HUES64 (cell line): ENCODE results near the gene PFKP.
"Not testable (repeated sequence)": the region's sequence is repeated elsewhere in the genome, so short reads cannot be mapped to it uniquely, and the experiment has no call there.

Experiments used
- H3K27ac ChIP-seq: 2 replicates; pipeline ENCODE4 v1.7.0; 2013; ENCODE audit warnings: low read depth, low read length, inconsistent platforms
- H3K27me3 ChIP-seq: 2 replicates; pipeline ENCODE4 v1.6.1; 2013; ENCODE audit warnings: mild to moderate bottlenecking, low read length; ENCODE audit not compliant: insufficient read depth
- H3K36me3 ChIP-seq: 2 replicates; pipeline ENCODE4 v1.6.1; 2013; ENCODE audit warnings: mild to moderate bottlenecking, low read length; ENCODE audit not compliant: insufficient read depth
- H3K4me1 ChIP-seq: 2 replicates; pipeline ENCODE4 v1.6.1; 2013; ENCODE audit warnings: mild to moderate bottlenecking, low read length, moderate library complexity; ENCODE audit not compliant: insufficient read depth
- H3K4me3 ChIP-seq: 2 replicates; pipeline ENCODE4 v1.5.1; 2013; ENCODE audit warnings: mild to moderate bottlenecking, low read length, moderate library complexity
- H3K9ac ChIP-seq: 2 replicates; pipeline ENCODE4 v1.6.1; 2013; ENCODE audit warnings: mild to moderate bottlenecking, low read depth, low read length
- H3K9me3 ChIP-seq: 2 replicates; pipeline ENCODE4 v1.6.1; 2013; ENCODE audit warnings: low read depth, low read length; ENCODE audit not compliant: insufficient read depth
- WGBS: fragments of 150-250, 120-280 bp; methylation state at CpG from one replicate; pipeline ENCODE4 v1.1.7; 2013; ENCODE audit warnings: missing lambda C conversion rate; 5-methylcytosine and 5-hydroxymethylcytosine counted together

PFKP gene

DNA sequence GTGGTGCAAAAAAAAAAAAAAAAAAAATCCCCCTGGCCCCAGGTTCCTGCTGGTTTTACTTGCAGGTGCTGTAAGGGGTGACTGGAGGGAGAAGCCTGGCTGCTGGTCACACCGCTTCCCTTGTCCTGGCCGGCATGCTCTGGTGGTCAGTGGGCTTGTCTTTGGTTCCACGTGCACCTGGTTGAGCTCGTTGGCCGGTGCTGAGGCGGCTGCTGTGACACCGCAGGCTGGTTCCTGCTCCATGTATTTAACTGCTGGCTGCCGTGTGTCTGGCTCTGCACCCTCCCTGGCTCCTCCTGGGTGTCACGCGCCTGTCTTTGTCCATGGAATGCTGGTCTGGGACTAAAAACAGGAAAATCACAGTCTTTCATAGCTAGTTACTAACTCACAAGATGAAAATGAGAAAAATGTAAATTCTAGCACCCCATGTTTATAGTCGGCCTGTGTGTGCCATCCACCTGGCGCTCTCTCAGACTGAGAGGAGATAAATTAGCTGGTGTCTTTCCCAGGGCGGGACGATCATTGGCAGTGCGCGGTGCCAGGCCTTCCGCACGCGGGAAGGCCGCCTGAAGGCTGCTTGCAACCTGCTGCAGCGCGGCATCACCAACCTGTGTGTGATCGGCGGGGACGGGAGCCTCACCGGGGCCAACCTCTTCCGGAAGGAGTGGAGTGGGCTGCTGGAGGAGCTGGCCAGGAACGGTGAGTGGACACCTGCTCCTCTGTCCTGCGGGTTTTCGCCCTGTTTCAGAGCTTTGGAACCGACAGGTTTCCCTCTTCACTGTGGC lies 33.7 kb downstream of the PFKP start:
- H3K27ac ChIP-seq: no peak overlapping the region
- WGBS: 97% methylated on average over 31 of the region's 31 CpGs
- H3K27me3 ChIP-seq: no peaks in the 10 kb centered on the region
- peaks cover 67% of the 10 kb centered on the region for H3K36me3 ChIP-seq
- H3K9me3 ChIP-seq: no peaks in the 10 kb centered on the region
- no peak overlapping the region for H3K9ac ChIP-seq
- no peak overlapping the region for H3K4me3 ChIP-seq
- H3K4me1 ChIP-seq: no peaks in the 10 kb centered on the region; the same call in 1 of the 2 replicates

DNA sequence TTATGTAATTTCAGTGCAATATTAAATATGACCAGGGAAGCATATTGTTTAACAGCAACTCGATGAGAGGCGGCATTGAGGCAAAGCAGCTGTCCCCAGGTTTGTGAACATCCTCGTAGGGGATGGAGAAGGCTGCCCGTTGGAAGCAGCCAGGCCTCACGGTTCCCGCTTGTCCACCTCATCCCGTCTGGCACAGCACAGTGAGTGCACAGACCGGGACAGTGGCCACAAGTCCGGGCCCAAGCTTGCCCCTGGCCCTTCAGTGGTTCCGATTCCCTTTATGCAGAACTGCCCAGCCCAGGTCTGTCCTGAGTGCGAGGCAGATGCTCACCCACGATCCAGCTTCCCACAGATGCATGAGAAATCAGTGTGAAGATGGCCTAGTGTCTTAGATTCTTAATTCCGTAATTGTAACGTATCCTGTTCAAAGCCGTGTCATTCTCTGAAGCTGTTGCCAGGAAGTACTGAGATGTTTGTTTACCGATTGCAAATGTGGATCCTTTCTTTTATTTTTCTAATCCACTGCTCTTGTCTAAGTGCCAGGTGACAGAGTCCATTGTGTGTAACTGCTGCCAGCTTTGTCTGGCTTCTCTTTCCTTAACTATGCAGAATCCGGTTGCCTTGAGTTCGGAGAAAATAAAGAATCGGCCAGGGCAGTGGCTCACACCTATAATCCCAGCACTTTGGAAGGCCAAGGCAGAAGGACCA lies 35.5 kb downstream of the PFKP start:
- WGBS: 88% methylated on average over 19 of the region's 19 CpGs
- Histone ChIP-seq H3K4me1 (no peaks in the 10 kb centered on the region), H3K36me3 (peaks cover 78% of the 10 kb centered on the region)

DNA sequence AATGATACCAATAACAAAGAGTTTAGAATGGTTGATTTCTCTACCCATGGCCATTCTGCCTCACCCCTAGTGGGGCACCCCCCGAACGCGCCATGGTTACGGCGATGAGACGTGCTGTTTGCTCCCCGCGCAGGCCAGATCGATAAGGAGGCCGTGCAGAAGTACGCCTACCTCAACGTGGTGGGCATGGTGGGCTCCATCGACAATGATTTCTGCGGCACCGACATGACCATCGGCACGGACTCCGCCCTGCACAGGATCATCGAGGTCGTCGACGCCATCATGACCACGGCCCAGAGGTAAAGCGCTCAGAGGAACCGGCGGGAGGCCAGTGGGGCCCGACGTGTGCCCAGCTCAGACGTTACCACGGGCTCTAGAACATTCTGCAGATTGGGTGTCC lies 36.3 kb downstream of the PFKP start:
- peaks cover 84% of the 10 kb centered on the region for H3K36me3 ChIP-seq
- H3K9ac ChIP-seq: no peak overlapping the region
- 97% methylated on average over 30 of the region's 30 CpGs for WGBS
- H3K4me1 ChIP-seq: no peaks in the 10 kb centered on the region
- H3K9me3 ChIP-seq: no peaks in the 10 kb centered on the region
- no peak overlapping the region for H3K27ac ChIP-seq
- no peaks in the 10 kb centered on the region for H3K27me3 ChIP-seq
- no peak overlapping the region for H3K4me3 ChIP-seq

More for the DNA sequence above, 35.5 kb downstream of the PFKP start:
- Histone ChIP-seq H3K9ac (no peak overlapping the region), H3K27me3 (no peaks in the 10 kb centered on the region), H3K4me3 (no peak overlapping the region), H3K27ac (no peak overlapping the region), H3K9me3 (no peaks in the 10 kb centered on the region)

DNA sequence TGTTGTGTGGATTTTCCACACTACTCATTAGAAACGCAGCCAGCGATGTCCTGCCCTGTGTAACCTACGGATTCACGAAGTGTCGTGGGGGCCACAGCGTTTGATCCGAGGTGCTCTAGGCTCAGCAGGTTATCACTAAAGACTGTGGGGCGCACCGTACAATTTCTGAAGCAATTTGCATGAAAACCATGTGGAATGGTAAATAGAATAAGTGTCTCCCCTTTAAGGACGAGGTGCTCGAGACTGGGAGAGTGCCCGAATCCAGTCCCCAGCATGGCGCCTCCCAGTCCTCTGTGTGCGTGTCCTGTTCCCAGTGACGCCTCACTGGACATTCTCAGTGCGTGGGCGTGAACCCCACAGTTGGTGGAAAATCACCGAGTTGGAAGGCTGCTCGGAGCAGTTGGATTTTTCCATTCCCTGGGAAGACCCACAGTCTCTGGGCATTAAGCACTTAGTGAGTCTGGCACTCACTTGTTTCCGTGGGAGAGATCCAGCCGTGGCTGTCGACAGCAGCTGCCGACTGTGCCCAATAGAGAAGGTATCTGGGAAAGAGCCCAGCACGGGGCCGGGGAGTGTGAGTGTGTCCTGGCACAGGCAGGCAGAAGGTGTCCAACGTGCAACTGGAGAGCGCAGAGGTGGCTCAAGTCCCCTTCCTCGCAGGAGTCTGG lies 37.0 kb downstream of the PFKP start:
- H3K9me3 ChIP-seq: no peaks in the 10 kb centered on the region
- 88% methylated on average over 28 of the region's 28 CpGs for WGBS
- no peaks in the 10 kb centered on the region for H3K4me1 ChIP-seq
- no peak overlapping the region for H3K4me3 ChIP-seq
- H3K9ac ChIP-seq: no peak overlapping the region
- H3K27me3 ChIP-seq: no peaks in the 10 kb centered on the region
- no peak overlapping the region for H3K27ac ChIP-seq
- peaks cover 84% of the 10 kb centered on the region for H3K36me3 ChIP-seq

- H3K27me3 ChIP-seq: no peaks in the 10 kb centered on the region
- no peak overlapping the region for H3K27ac ChIP-seq
- 93% methylated on average over 20 of the region's 20 CpGs for WGBS
- H3K9me3 ChIP-seq: no peaks in the 10 kb centered on the region
- no peaks in the 10 kb centered on the region for H3K4me1 ChIP-seq
- H3K4me3 ChIP-seq: no peak overlapping the region
- peaks cover 83% of the 10 kb centered on the region for H3K36me3 ChIP-seq
- no peak overlapping the region for H3K9ac ChIP-seq
Observed at GRCh38 chr10:3105166-3105565, 37.8 kb downstream of the PFKP start.

DNA sequence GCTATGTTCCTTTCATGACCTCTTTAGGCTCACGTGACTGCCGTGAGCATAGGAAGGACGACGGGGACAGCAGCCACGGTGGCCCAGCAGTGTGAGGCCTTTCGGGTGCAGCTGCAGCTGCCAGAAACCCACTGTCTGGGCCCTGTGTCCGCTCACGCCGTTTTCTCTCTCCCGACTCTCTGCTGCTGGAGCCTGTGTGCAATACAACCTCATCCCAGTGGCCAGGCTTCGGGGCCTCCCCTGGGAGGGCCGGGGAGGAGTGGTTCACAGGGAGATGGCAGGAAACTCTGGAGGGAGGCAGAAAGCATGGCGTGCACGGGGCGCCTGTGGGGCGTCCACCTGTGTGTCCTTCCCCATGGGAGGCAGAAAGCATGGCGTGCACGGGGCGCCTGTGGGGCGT lies 38.6 kb downstream of the PFKP start:
- H3K9ac ChIP-seq: no peak overlapping the region
- H3K27me3 ChIP-seq: no peaks in the 10 kb centered on the region
- no peaks in the 10 kb centered on the region for H3K9me3 ChIP-seq
- H3K4me3 ChIP-seq: no peak overlapping the region
- H3K36me3 ChIP-seq: peaks cover 81% of the 10 kb centered on the region
- 88% methylated on average over 12 of the region's 20 CpGs for whole genome bisulfite sequencing
- H3K4me1 ChIP-seq: no peaks in the 10 kb centered on the region
- H3K27ac ChIP-seq: no peak overlapping the region

- not testable (repeated sequence) for H3K9me3 ChIP-seq, H3K9ac ChIP-seq, H3K4me3 ChIP-seq, H3K27me3 ChIP-seq, H3K4me1 ChIP-seq, H3K27ac ChIP-seq
- peaks cover 81% of the 10 kb centered on the region for H3K36me3 ChIP-seq
- WGBS: 94% methylated on average over 5 of the region's 10 CpGs
Observed at GRCh38 chr10:3106328-3106727, 39.0 kb downstream of the PFKP start.

GRCh38 chr10:3106928-3107425 lies 39.6 kb downstream of the PFKP start:
- no peaks in the 10 kb centered on the region for H3K27me3 ChIP-seq
- H3K9ac ChIP-seq: no peak overlapping the region
- H3K4me3 ChIP-seq: no peak overlapping the region
- H3K4me1 ChIP-seq: no peaks in the 10 kb centered on the region
- WGBS: 94% methylated on average over 2 of the region's 5 CpGs
- no peak overlapping the region for H3K27ac ChIP-seq
- peaks cover 83% of the 10 kb centered on the region for H3K36me3 ChIP-seq
- no peaks in the 10 kb centered on the region for H3K9me3 ChIP-seq

DNA sequence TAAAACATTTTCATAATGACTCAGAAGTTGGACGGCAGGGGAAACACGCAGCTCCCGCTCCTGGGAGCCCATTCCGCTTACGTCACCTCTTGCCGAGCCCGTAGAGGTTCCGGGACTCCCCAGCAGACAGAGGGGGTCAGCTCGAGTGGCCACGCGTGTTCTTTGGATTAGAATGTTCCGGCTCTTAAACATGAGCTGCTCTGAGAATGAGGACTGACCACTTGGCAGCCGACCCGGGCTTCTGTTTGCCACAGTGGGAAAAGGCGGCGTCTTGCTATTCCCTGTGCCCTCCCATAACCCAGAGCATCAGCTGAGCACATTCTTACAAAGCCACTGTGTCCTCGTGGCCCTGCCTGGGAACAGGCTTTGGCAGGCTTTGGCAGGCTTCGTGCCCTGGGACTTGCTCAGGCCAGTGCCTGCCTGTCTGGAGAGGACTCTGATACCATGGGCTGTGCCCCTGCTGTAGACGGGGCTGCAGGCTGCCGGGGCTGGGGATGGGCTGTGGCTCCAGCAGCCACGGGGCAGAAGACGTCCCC lies 40.1 kb downstream of the PFKP start:
- no peaks in the 10 kb centered on the region for H3K9me3 ChIP-seq
- H3K36me3 ChIP-seq: peaks cover 88% of the 10 kb centered on the region
- no peak overlapping the region for H3K4me3 ChIP-seq
- 95% methylated on average over 22 of the region's 22 CpGs for WGBS
- no peak overlapping the region for H3K9ac ChIP-seq
- no peaks in the 10 kb centered on the region for H3K4me1 ChIP-seq
- no peaks in the 10 kb centered on the region for H3K27me3 ChIP-seq
- H3K27ac ChIP-seq: no peak overlapping the region

DNA sequence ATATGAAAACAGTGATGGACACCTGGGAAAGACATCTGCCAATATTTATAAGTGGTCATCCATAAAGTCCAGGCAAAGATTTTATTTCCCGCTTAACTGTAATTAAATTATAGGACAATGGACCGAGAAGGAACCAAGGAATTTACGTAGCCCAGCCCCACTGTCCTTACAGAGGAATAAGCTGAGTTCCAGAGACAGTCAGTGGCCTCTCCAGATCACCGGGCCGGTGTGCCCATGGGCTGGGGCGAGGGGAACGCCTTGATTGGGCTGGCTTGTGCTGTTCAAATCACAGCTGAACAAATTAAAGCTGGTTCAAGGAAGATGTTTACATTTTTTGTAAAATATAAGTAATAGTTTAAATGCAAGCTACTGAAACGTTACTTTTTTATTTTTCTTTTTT lies 40.7 kb downstream of the PFKP start:
- Histone ChIP-seq H3K4me3 (no peak overlapping the region), H3K9ac (no peak overlapping the region), H3K27me3 (no peaks in the 10 kb centered on the region), H3K36me3 (peaks cover 87% of the 10 kb centered on the region), H3K27ac (no peak overlapping the region), H3K9me3 (no peaks in the 10 kb centered on the region), H3K4me1 (no peaks in the 10 kb centered on the region)
- WGBS: 92% methylated on average over 8 of the region's 8 CpGs

- no peaks in the 10 kb centered on the region for H3K27me3 ChIP-seq
- H3K9me3 ChIP-seq: no peaks in the 10 kb centered on the region
- no peak overlapping the region for H3K9ac ChIP-seq
- no peak overlapping the region for H3K27ac ChIP-seq
- 97% methylated on average over 21 of the region's 21 CpGs for WGBS
- no peak overlapping the region for H3K4me3 ChIP-seq
- no peaks in the 10 kb centered on the region for H3K4me1 ChIP-seq
- H3K36me3 ChIP-seq: peaks cover 87% of the 10 kb centered on the region
Observed at GRCh38 chr10:3108575-3109105, 41.3 kb downstream of the PFKP start.
